Activated CD4-positive, alpha-beta T cell treated with anti-CD3 and anti-CD28 coated beads, Interleukin-2, amount 50 U/mL, for 4 hours (primary cell): Measurements from ENCODE around the gene NDUFA6.
"Not testable (repeated sequence)": the region's sequence is repeated elsewhere in the genome, so short reads cannot be mapped to it uniquely, and the experiment has no call there.

Experiments
- DNase-seq, 2 experiments: peaks; one replicate each; pipeline ENCODE4 v3.0.0-alpha.2; 2020

Gene NDUFA6

GRCh38 chr22:42111798-42112197, 21.2 kb upstream of the NDUFA6 start:
- DNase-seq: no peak

GRCh38 chr22:42108848-42109247, 18.3 kb upstream of the NDUFA6 start:
- no peak for DNase-seq

- DNase-seq: not testable (repeated sequence)
Observed at GRCh38 chr22:42104332-42104860, 13.8 kb upstream of the NDUFA6 start.

GRCh38 chr22:42101199-42101598, 10.6 kb upstream of the NDUFA6 start:
- no peak for DNase-seq

GRCh38 chr22:42091455-42091782, 847 bp upstream of the NDUFA6 start:
- DNase-seq: no peak

- DNase-seq: no peak
Observed at GRCh38 chr22:42086051-42086450, 4.5 kb downstream of the NDUFA6 start.

- DNase-seq: no peak
Observed at GRCh38 chr22:42084874-42085273, 5.7 kb downstream of the NDUFA6 start.

- no peak for DNase-seq
Observed at GRCh38 chr22:42083119-42083518, 7.5 kb downstream of the NDUFA6 start.

GRCh38 chr22:42080287-42080686, 10.3 kb downstream of the NDUFA6 start:
- DNase-seq: no peak

GRCh38 chr22:42079319-42080251, 11.0 kb downstream of the NDUFA6 start, which contains the start of gene SMDT1:
Gene SMDT1, plus strand, starts transcription at chr22:42079700. Its CDS starts 69 bp downstream, at chr22:42079769.
- DNase-seq: peak; percentile 98 to 99

GRCh38 chr22:42078469-42079318, 11.9 kb downstream of the NDUFA6 start:
- no peak for DNase-seq

GRCh38 chr22:42077486-42078125, 13.0 kb downstream of the NDUFA6 start:
- DNase-seq: no peak

GRCh38 chr22:42076764-42077485, 13.6 kb downstream of the NDUFA6 start:
- no peak for DNase-seq

- no peak for DNase-seq
Observed at GRCh38 chr22:42074846-42075676, 15.5 kb downstream of the NDUFA6 start.

- peak; percentile 37 to 47 for DNase-seq
Observed at GRCh38 chr22:42074132-42074811, 16.3 kb downstream of the NDUFA6 start, which contains the start of gene PHETA2. Gene PHETA2, plus strand, starts transcription at chr22:42074248. Its CDS starts 3,046 bp downstream, at chr22:42077294.

GRCh38 chr22:42073621-42074041, 16.9 kb downstream of the NDUFA6 start:
- DNase-seq: no peak

- DNase-seq: no peak
Observed at GRCh38 chr22:42072606-42073330, 17.8 kb downstream of the NDUFA6 start.

- not testable (repeated sequence) for DNase-seq
Observed at GRCh38 chr22:42071508-42071907, 19.1 kb downstream of the NDUFA6 start.

GRCh38 chr22:42070517-42071422, 19.8 kb downstream of the NDUFA6 start, which contains the start of gene NAGA:
Gene NAGA, minus strand, starts transcription at chr22:42070812. Its CDS starts 515 bp downstream, at chr22:42070297.
- DNase-seq: peak; percentile 87 to 88
